Measurements from ENCODE around the gene PCBD2.

The PCBD2 gene

GRCh38 chr5:135010502-135011354 is 105.8 kb downstream of the PCBD2 start:
- no peak for TF ChIP-seq SIN3A (IDR thresholded peaks at IDR 0.05; ENCODE audit: borderline replicate concordance, insufficient read depth, low read length)
- no peak for TF ChIP-seq POLR2AphosphoS5 (IDR thresholded peaks at IDR 0.05; ENCODE audit: low read depth, low read length)
- no peak for TF ChIP-seq FOXP2 (optimal IDR thresholded peaks at IDR 0.05; ENCODE audit: borderline replicate concordance, extremely low read depth, extremely low read length, insufficient read depth)
- TF ChIP-seq REST (IDR thresholded peaks at IDR 0.05; ENCODE audit: insufficient read depth in 1 of 2, low read depth in 2 of 2, low read length in 2 of 2) = no peak
- TF ChIP-seq TAF1 (IDR thresholded peaks at IDR 0.05; ENCODE audit: borderline replicate concordance, insufficient read depth, low read length) = no peak

DNA sequence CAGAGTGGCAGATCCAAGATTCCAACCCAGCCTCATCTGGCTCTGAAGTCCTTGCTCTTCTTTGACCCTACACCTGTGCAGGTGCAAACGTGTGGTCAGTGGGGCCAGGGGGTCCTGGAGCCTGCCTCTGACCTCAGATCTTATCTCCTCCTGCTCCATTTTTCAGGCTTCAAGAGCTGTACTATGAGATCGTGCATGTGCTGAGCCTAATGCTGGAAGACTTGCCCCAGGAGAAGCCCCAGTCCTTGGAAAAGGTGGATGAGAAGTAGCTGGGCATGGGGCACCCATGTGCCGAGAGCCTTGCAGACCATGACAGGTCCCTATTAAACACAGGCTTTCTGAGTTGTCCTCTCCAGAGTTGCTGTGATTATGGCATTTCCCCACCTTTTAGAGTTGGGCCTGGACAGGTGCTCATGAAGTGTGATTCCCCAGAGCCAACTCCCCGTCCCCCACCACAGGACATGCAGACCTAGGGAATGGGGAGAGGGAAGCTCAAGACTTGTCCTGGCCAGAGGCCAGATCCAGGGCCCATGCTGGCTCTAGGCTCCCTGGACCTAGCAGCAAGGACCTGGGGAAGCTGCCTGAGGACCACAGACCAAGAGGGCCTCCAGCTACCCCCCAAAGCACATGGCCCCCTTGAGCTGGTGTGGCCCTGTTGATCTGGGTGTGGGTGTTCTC is 106.6 kb downstream of the PCBD2 start:
- no peak for TF ChIP-seq FOXP2 (optimal IDR thresholded peaks at IDR 0.05; ENCODE audit: borderline replicate concordance, extremely low read depth, extremely low read length, insufficient read depth)
- TF ChIP-seq POLR2AphosphoS5 (IDR thresholded peaks at IDR 0.05; ENCODE audit: low read depth, low read length) = no peak
- TF ChIP-seq SIN3A (IDR thresholded peaks at IDR 0.05; ENCODE audit: borderline replicate concordance, insufficient read depth, low read length) = no peak
- TF ChIP-seq TAF1 (IDR thresholded peaks at IDR 0.05; ENCODE audit: borderline replicate concordance, insufficient read depth, low read length) = no peak
- no peak for TF ChIP-seq REST (IDR thresholded peaks at IDR 0.05; ENCODE audit: insufficient read depth in 1 of 2, low read depth in 2 of 2, low read length in 2 of 2)

DNA sequence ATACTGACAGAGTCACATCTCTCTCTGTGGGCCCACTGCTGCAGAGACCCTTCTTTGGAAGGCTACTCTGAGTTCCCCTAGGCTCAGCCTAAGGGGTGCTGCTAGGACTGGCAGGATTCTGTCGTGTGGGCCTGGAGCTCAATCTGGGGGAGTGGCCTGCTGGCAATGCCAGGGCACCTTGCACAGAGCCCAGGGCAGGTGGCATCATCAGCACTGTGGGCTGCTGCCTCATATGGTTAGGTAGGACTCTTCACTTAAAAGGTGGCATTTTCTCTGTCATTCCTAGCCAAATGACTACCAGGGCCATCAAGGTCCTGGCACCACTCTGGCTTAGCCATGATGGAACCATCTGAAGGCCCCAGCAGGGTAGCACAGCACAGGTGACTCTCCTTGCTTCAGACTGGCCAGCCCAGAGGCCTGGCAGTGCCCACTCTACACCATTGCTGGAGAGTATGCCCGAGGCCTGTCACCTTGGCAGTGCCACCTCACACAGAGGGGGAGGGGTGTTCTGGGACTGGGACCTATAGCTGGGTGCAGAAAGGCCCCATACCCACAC is 107.2 kb downstream of the PCBD2 start:
- TF ChIP-seq FOXP2 (optimal IDR thresholded peaks at IDR 0.05; ENCODE audit: borderline replicate concordance, extremely low read depth, extremely low read length, insufficient read depth) (no peak), SIN3A (IDR thresholded peaks at IDR 0.05; ENCODE audit: borderline replicate concordance, insufficient read depth, low read length) (no peak), REST (IDR thresholded peaks at IDR 0.05; ENCODE audit: insufficient read depth in 1 of 2, low read depth in 2 of 2, low read length in 2 of 2) (no peak), TAF1 (IDR thresholded peaks at IDR 0.05; ENCODE audit: borderline replicate concordance, insufficient read depth, low read length) (no peak), POLR2AphosphoS5 (IDR thresholded peaks at IDR 0.05; ENCODE audit: low read depth, low read length) (no peak)

Data from PFSK-1 (cell line).